Activated CD4-positive, alpha-beta T cell treated with anti-CD3 and anti-CD28 coated beads for 24 hours (primary cell): ENCODE results near the gene SWI5.

Experiments used
- DNase-seq, 2 donors: peaks; one replicate each; pipeline ENCODE4 v3.0.0-alpha.2; 2020; ENCODE audit warnings: low read depth in 2 of 2

Gene SWI5

GRCh38 chr9:128251732-128252100, 24.4 kb upstream of the SWI5 start:
- DNase-seq = no peak

GRCh38 chr9:128252317-128253139, 23.5 kb upstream of the SWI5 start:
- no peak for DNase-seq

DNA sequence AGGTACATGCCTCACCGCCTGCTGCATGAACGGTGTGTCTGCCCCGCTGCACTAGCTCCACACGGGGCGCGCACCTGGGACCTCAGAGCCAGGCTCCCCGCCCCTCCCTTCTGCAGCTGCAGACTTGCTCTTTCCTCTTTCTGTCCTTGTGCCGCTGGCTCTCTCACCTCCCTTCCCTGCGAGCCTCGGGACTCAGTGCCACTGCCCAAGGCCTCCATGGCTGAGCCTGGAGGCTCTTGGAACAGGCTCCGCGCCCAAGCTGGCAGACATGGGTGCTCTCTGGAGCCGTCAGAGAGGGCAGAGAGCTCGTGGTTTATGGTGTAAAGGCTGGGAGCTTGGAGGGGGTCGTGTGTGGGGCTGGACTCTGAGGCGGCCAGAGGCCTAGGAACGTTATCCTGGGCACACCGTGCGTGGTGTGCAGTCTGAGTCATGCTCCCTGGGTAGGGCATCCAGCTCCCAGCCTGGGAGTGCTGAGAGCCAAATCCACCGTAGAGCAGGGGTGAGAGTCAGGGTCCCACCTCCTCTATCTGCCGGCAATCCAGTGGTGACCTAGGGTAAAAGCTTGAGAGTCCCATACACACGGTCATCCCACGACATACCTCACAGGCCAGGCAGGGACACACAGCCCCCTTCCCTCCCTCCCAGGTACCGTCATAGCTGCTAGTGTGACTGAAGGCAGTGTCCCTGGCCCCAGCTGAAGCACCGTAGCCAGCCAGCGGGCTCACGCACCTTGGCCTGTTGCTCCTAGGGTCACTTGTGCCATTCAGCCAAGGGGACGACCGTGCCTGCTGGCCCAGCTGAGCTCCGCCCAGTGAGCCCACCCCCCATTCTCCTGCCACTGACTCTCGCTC, 22.7 kb upstream of the SWI5 start:
- no peak for DNase-seq

DNA sequence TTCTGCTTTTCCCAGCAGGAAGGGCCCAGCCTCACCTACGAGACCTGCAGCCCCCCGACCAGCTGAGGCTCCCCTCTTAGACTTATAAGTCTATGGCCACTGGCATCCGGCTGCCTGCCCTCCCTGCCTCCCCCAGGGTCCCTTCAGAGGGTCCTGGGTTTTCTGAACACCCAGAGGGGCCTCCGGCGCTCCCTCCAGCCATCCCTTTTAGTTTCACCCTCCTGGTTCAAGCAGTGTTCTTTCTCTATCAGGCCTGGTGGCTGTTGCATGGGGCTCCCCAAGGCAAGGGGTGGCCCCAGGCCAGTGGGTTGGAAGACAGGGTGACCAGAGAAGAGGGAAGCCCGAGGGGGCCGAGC, 22.1 kb upstream of the SWI5 start:
- no peak for DNase-seq

DNA sequence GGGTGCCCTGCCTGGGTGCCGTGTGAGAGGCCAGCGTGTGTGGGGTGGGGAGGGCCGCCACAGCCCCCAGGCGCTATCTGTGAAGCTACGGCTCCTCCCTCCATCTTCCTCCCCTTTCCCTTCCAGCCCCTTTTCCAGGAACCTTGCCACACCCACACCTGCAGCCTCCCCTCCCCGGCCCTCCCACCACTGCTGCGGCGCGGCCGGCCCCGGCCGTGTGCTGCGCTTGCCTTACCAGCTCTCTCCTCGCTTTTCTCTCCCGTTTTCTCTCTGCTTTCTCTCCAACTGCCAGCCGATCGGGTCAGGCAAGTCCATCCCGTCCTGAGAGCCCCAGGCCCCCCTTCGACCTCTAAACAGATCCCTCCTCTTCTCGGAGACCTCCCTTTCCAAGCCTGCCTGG, 21.7 kb upstream of the SWI5 start:
- no peak for DNase-seq

DNA sequence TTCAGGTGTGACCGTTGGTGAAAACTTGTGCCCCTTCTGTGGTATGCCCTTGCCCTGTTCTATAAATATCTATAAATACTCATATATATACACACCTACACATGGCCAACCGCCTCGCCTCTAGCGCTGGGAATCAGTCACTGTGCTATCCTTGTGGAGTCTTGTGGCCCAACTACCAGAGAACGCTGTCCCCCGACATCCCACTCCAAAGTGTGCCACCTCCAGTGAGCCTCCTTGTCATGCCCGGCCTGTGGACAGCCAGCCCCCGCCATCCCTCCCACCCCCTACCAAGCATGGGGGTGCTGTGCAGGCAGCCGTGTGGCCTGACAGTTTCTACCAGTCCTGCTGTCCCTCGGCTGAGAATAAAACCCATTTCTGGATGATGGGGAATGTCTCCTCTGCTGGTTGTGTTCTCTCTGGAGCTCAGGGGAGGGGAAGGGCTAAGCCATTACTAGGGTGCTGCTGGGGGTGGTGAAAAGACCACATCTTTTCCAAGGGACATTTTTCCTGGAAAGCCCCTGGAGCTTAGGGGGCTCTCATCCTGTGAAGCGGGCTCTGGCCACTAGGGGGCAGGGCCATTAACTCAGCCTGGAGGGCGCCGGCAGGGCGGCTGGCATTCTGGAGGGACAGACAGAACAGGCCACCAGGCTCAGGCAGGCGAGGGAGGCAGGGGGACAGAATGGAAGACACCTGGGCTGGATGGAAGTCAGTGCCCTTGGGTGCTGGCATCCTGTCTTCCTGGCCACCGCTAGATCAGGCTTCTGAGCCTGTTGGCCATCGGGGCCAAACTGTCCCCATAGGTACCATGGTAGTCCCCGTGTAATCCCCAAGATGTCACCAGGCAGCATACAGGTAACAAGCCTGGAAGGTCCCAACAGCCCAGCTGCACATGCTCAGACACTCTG, 21.0 kb upstream of the SWI5 start:
- DNase-seq = peak in 1 of 2 donors; percentile 28

- no peak for DNase-seq
These were observed 18.8 kb upstream of the SWI5 start for GRCh38 chr9:128257086-128257825.

- DNase-seq = no peak
These were observed 18.2 kb upstream of the SWI5 start for GRCh38 chr9:128257907-128258306.

DNA sequence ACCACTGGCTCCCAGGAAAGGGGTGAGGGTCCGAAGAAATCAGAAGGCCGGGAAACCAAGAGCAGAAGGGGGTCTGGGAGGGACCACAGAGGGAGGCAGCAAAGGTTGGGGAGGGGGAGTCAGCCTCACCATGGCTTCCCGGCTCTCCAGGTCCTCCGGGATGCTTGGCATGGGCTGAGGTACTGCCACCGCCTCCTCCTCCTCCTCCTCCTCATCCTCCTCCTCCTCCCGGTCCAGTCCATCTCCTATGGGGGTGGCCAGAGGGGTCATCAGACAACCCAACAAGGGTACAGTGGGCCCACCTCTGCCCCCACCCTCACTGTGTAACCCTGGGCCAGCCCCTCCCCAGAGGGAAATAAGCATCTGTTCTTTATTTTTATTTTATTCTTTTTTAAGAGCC, 17.8 kb upstream of the SWI5 start:
- no peak for DNase-seq

GRCh38 chr9:128259156-128259555, 16.9 kb upstream of the SWI5 start:
- no peak for DNase-seq

DNA sequence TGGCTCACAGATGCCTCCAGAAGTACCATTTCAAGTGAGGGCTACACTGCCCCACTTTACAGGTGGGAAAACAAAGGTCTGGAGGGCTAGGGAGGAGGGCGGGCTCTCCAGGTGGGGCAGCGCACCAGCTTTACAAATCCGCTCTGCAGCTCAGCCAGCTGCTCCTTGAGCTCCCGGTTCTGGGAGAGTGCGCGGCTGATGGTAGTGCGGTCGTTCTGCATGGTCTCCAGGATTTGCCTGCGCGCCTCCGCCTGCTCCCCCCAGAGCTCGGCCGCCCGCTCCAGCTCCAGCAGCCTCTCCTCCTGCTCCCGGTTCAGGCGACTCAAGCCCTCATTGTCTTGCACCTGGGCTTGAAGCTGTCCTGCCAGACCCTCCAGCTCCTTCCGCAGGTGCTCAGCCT, 15.7 kb upstream of the SWI5 start:
- DNase-seq = no peak

DNA sequence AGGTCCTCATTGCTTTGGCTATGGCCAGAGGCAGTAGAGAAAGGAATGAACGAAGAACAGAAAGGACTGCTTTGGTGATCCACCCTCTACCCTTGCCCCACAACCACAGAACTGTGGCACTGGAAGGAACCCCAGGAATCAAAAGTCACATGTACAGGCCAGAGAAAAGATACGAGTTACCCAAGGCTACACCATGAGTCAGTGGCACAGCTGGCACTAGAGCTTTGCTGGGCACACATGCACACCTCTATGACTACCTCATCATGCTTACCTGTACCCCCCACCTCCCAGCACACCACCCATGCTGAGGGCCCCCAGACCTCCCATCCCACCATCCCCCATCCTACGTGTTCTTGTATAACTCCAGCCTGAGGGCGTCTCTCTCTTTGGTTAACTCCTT, 13.4 kb upstream of the SWI5 start:
- no peak for DNase-seq

DNA sequence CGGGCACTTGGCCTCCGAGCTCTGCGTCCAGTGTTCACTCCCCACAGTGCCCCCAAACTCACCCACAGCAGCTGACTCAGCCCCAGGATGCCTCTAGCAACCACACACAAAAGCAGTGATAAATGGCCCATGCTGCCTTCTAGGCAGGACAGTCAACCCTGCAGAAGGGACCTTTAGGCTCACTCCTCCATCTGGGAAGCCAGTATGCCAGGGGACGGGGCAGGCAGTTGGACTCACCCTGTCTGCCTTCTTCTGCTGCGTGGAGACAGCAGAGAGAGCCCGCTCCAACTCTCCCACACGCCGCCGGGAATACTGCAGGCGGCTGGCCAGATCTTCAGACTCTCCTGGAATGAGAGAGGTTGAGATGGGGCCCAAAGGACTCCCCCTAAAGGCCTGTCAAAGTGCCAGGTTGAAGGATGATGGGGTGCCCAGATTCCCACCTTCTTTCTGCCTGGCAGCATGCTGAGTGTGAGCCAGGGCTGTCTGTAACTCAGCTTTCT, 10.7 kb upstream of the SWI5 start:
- no peak for DNase-seq

- DNase-seq = no peak
These were observed 9.0 kb upstream of the SWI5 start for GRCh38 chr9:128266868-128267590.

DNA sequence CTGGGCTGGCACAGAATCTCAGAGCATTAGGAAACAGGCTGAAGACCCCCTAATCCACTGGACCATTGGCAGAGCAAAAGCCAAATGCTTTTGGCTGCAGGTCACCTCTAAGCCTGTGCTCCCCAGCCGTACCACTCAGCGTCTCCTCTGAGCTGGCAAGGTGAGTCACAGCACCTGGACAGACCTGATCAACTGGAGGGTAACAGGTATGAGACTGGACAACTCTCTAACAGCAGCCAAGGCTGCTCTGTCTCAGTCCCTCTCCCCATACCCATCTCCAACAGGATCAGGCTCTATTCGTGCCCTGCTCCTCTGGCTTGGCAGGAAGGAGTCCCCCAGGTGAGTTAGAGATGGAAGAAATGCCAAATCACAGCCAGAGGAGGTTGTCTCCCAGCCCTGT, 5.0 kb upstream of the SWI5 start:
- no peak for DNase-seq

- no peak for DNase-seq
These were observed 4.6 kb upstream of the SWI5 start for GRCh38 chr9:128271512-128271911.

DNA sequence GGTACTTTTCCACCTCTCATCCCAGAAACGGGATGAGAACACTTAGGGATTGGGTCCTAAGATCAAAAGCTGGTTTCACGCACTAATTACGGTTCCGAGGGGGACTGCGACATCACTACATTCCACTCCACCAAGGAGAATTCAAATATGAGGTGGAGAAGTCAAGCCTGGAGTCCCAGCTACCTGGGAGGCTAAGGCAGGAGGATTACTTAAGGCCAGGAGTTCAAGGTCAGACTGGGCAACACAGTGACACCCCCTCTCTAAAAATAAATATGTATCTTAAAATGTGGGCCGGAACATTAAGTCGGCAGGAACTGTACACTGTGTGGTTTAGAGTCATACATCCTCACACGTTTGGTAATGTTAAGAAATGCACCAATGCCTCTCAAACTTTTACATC, 1.8 kb upstream of the SWI5 start:
- DNase-seq = no peak

- DNase-seq = no peak
These were observed 673 bp upstream of the SWI5 start, which contains the start of gene GOLGA2 for GRCh38 chr9:128275198-128276007. GOLGA2 (minus strand) TSS chr9:128276007; CDS start chr9:128275976, 31 bp downstream.

DNA sequence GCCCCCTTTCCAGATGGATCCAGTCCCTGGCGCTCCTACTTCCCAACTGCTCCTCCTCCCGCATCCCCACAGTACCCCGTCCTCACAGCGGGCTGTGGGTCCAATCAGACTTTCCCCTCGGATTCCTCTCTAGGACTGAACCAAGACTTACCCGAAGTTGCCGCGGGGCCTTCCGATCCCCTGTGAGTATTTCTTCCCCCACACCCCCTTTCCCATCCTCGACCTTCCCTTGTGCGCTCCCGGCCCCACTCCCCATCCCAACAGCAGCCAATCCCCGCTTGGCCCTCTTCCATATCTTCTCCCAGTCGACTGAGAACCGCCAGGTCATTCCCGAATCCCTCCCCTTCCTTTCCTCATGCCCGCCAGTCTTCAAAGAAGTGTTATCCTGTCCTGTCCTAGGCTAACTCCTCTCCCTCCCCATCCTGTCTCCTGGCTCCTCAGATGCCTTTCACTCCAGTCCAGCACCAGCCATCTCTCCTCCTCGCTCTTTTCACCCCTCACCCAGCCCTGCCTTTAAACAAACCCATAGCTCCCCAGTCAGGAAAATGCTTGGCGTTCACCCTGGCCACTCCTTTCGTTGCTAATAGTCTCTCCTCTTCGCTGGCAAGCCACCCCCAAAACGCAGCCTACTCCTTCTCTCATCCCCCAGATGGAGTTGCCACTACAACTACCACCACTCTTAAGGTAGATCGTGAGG, 646 bp downstream of the SWI5 start:
- DNase-seq = no peak
